H1 (cell line): ENCODE results near the gene C1QTNF1. TPM values are rescaled to one million over a fixed set of nuclear protein-coding genes. Genes with fewer than 3 reads are reported as not detected.

Experiments
- CTCF ChIA-PET: fragments of 300-600 bp; sonication (Branson Sonifier 250); formaldehyde crosslinking; loops from one replicate; lab custom pipeline; 2021; ENCODE audit not compliant: partially characterized antibody; lab: Charles Lee
- POLR2A ChIA-PET: fragments of 300-600 bp; sonication (Branson Sonifier 250); formaldehyde crosslinking; loops from one replicate; lab custom pipeline; 2021; ENCODE audit warnings: inconsistent platforms; ENCODE audit not compliant: partially characterized antibody; lab: Charles Lee
- DNase-seq, 2 experiments: peaks; one replicate each; pipeline versions ENCODE4 v3.0.0 to v3.0.0-alpha.2; 2010 to 2022; ENCODE audit warnings: low spot score in 2 of 2, low read depth in 1 of 2, mixed read lengths in 1 of 2
- FAIRE-seq: peaks from 2 replicates; lab custom pipeline; 2011; peaks lifted over from hg19 to GRCh38; lab: Jason Lieb, UNC
- H2AFZ ChIP-seq: 2 replicates; pipeline ENCODE4 v1.8.1; 2012; ENCODE audit warnings: low read length, inconsistent platforms
- H2AK5ac ChIP-seq: 2 replicates; pipeline ENCODE4 v1.6.1; 2013; ENCODE audit warnings: low read depth, low read length
- H2BK120ac ChIP-seq: replicated peaks from 2 replicates; pipeline ENCODE3; 2013; ENCODE audit warnings: low read depth, low read length, inconsistent platforms
- H2BK12ac ChIP-seq: 2 replicates; pipeline ENCODE4 v1.6.1; 2013; ENCODE audit warnings: low read depth, low read length
- H2BK15ac ChIP-seq: 2 replicates; pipeline ENCODE4 v1.6.1; 2013; ENCODE audit warnings: low read length
- H2BK20ac ChIP-seq: 2 replicates; pipeline ENCODE4 v1.6.1; 2013; ENCODE audit warnings: low read length
- H2BK5ac ChIP-seq: 2 replicates; pipeline ENCODE4 v1.6.1; 2013; ENCODE audit warnings: low read depth, low read length
- H3K14ac ChIP-seq: 2 replicates; pipeline ENCODE4 v1.6.1; 2013; ENCODE audit warnings: inconsistent platforms; ENCODE audit not compliant: insufficient read length
- H3K18ac ChIP-seq: 2 replicates; pipeline ENCODE4 v1.6.1; 2013; ENCODE audit warnings: low read length; ENCODE audit errors: extremely low read depth
- H3K23ac ChIP-seq: 2 replicates; pipeline ENCODE4 v1.6.1; 2013; ENCODE audit warnings: inconsistent platforms; ENCODE audit not compliant: insufficient read length
- H3K23me2 ChIP-seq: 2 replicates; pipeline ENCODE4 v1.6.1; 2013; ENCODE audit warnings: low read depth, low read length
- H3K27ac ChIP-seq: 2 replicates; pipeline ENCODE4 v1.6.1; 2011; ENCODE audit warnings: low read depth, low read length, inconsistent platforms
- H3K27me3 ChIP-seq, 4 experiments: replicated peaks in 1 of 4; 1 replicate in 1 of 4; 2 replicates in 3 of 4; pipeline versions ENCODE4 v1.6.1 to v1.8.1; 2011 to 2013; ENCODE audit warnings: low read length in 3 of 4, mild to moderate bottlenecking in 3 of 4, inconsistent platforms in 2 of 4, mixed read lengths in 2 of 4, moderate library complexity in 1 of 4; ENCODE audit not compliant: control insufficient read depth in 3 of 4, insufficient read depth in 3 of 4; ENCODE audit errors: extremely low read depth in 1 of 4
- H3K36me3 ChIP-seq, 4 experiments: 2 replicates each; pipeline versions ENCODE4 v1.6.1 to v1.8.1; 2011 to 2013; ENCODE audit warnings: mild to moderate bottlenecking in 4 of 4, low read length in 3 of 4, moderate library complexity in 2 of 4, control low read depth in 1 of 4, inconsistent platforms in 1 of 4; ENCODE audit not compliant: insufficient read depth in 4 of 4, control insufficient read depth in 2 of 4
- H3K4ac ChIP-seq: replicated peaks from 2 replicates; pipeline ENCODE3; 2013; ENCODE audit warnings: low read length, low read depth, mixed read lengths, inconsistent platforms; ENCODE audit not compliant: insufficient read length
- H3K4me1 ChIP-seq, 4 experiments: replicated peaks in 1 of 4; 1 replicate in 1 of 4; 2 replicates in 3 of 4; pipeline versions ENCODE4 v1.6.1 to v1.8.1; 2011 to 2013; ENCODE audit warnings: low read length in 3 of 4, inconsistent platforms in 2 of 4, mixed read lengths in 1 of 4; ENCODE audit not compliant: insufficient read depth in 4 of 4, control insufficient read depth in 3 of 4
- H3K4me2 ChIP-seq, 2 experiments: 2 replicates each; pipeline versions ENCODE4 v1.6.1 to v1.8.1; 2011 to 2013; ENCODE audit warnings: low read depth in 2 of 2, low read length in 2 of 2, control low read depth in 1 of 2, inconsistent platforms in 1 of 2, mild to moderate bottlenecking in 1 of 2; ENCODE audit not compliant: insufficient read depth in 1 of 2
- H3K4me3 ChIP-seq, 4 experiments: fragments of 200-600, 300-600 bp in 1 of 4; sonication (generic), shearing (Covaris generic), sonication (Bioruptor Twin) in 1 of 4; 2 replicates each; pipeline versions ENCODE4 v1.5.1 to v1.8.1; 2011 to 2016; ENCODE audit warnings: low read length in 4 of 4, low read depth in 3 of 4, control low read depth in 2 of 4, inconsistent platforms in 2 of 4, mild to moderate bottlenecking in 2 of 4, mixed read lengths in 1 of 4, moderate library complexity in 1 of 4; ENCODE audit not compliant: insufficient read depth in 2 of 4; ENCODE audit errors: extremely low read depth in 1 of 4
- H3K56ac ChIP-seq: replicated peaks from 2 replicates; pipeline ENCODE3; 2013; ENCODE audit warnings: low read depth, mild to moderate bottlenecking, mixed read lengths, low read length, inconsistent platforms; ENCODE audit not compliant: insufficient read length
- H3K79me1 ChIP-seq: 2 replicates; pipeline ENCODE4 v1.6.1; 2013; ENCODE audit warnings: low read depth, low read length, control low read depth
- H3K79me2 ChIP-seq, 2 experiments: 2 replicates each; pipeline versions ENCODE4 v1.6.1 to v1.8.1; 2012 to 2013; ENCODE audit warnings: low read length in 2 of 2, mild to moderate bottlenecking in 2 of 2, inconsistent platforms in 1 of 2; ENCODE audit not compliant: insufficient read depth in 2 of 2, control insufficient read depth in 1 of 2
- H3K9ac ChIP-seq, 4 experiments: replicated peaks in 1 of 4; 1 replicate in 1 of 4; 2 replicates in 3 of 4; pipeline versions ENCODE4 v1.6.1 to v1.8.1; 2011 to 2013; ENCODE audit warnings: low read depth in 3 of 4, low read length in 3 of 4, control low read depth in 2 of 4, mild to moderate bottlenecking in 2 of 4, moderate library complexity in 2 of 4, inconsistent platforms in 1 of 4; ENCODE audit errors: extremely low read depth in 1 of 4
- H3K9me3 ChIP-seq, 2 experiments: 2 replicates each; pipeline versions ENCODE4 v1.6.1 to v1.8.1; 2012 to 2013; ENCODE audit warnings: mild to moderate bottlenecking in 2 of 2, moderate library complexity in 2 of 2, control low read depth in 1 of 2, inconsistent platforms in 1 of 2, low read depth in 1 of 2, low read length in 1 of 2, mixed read lengths in 1 of 2; ENCODE audit not compliant: insufficient read depth in 2 of 2
- H4K20me1 ChIP-seq, 2 experiments: replicated peaks in 1 of 2; 2 replicates each; pipeline versions ENCODE3 to v1.8.1; 2011 to 2013; ENCODE audit warnings: inconsistent platforms in 2 of 2, low read length in 2 of 2, mild to moderate bottlenecking in 1 of 2; ENCODE audit not compliant: insufficient read depth in 2 of 2, control insufficient read depth in 1 of 2
- H4K5ac ChIP-seq: 2 replicates; pipeline ENCODE4 v1.6.1; 2013; ENCODE audit warnings: low read length, low read depth, mixed read lengths, inconsistent platforms; ENCODE audit not compliant: insufficient read length
- H4K8ac ChIP-seq: 2 replicates; pipeline ENCODE4 v1.8.0; 2013; ENCODE audit warnings: mild to moderate bottlenecking, moderate library complexity, low read length, inconsistent platforms; ENCODE audit not compliant: insufficient read depth; ENCODE audit errors: extremely low read depth
- H4K91ac ChIP-seq: replicated peaks from 2 replicates; pipeline ENCODE3; 2013; ENCODE audit warnings: low read length, mixed read lengths, inconsistent platforms; ENCODE audit not compliant: insufficient read length
- CHD1 ChIP-seq: IDR thresholded peaks from 2 replicates; pipeline ENCODE4 v1.6.1; 2012; ENCODE audit warnings: low read depth, low read length, improper control_type of control experiment
- CREB1 ChIP-seq: IDR thresholded peaks from 2 replicates; pipeline ENCODE4 v1.6.1; 2012; ENCODE audit warnings: inconsistent platforms
- CTBP2 ChIP-seq: IDR thresholded peaks from 2 replicates; pipeline ENCODE4 v1.7.0; 2011; ENCODE audit warnings: borderline replicate concordance, mild to moderate bottlenecking, moderate library complexity, mixed read lengths, low read length; ENCODE audit not compliant: insufficient read depth, insufficient read length
- FOSL1 ChIP-seq: IDR thresholded peaks from 2 replicates; pipeline ENCODE4 v1.6.1; 2011; ENCODE audit warnings: mild to moderate bottlenecking, low read depth, low read length, moderate library complexity; ENCODE audit not compliant: insufficient read depth
- HDAC6 ChIP-seq: IDR thresholded peaks from one replicate; pipeline ENCODE4 v1.7.1; 2012; ENCODE audit warnings: low read depth, mild to moderate bottlenecking, inconsistent platforms, low read length, moderate library complexity
- KDM5A ChIP-seq: fragments of 200-600 bp; IDR thresholded peaks from 2 replicates; pipeline ENCODE4 v1.7.1; 2012; ENCODE audit warnings: mild to moderate bottlenecking, low read length, inconsistent platforms, mixed read lengths
- MAX ChIP-seq: IDR thresholded peaks from 2 replicates; pipeline ENCODE4 v1.6.1; 2012; ENCODE audit warnings: inconsistent platforms
- NRF1 ChIP-seq: IDR thresholded peaks from 2 replicates; pipeline ENCODE4 v1.6.1; 2011; ENCODE audit warnings: mild to moderate bottlenecking, low read depth, low read length, improper control_type of control experiment
- POLR2A ChIP-seq, 2 experiments: IDR thresholded peaks; 1 replicate in 1 of 2; 2 replicates in 1 of 2; pipeline ENCODE4 v1.6.1; 2011; ENCODE audit warnings: low read depth in 2 of 2, low read length in 2 of 2, mild to moderate bottlenecking in 2 of 2; ENCODE audit errors: control extremely low read depth in 1 of 2
- RFX5 ChIP-seq: IDR thresholded peaks from 2 replicates; pipeline ENCODE4 v1.6.1; 2011; ENCODE audit warnings: low read depth, low read length, improper control_type of control experiment, borderline replicate concordance
- SIRT6 ChIP-seq: IDR thresholded peaks from one replicate; pipeline ENCODE4 v1.7.1; 2012; ENCODE audit warnings: low read length, inconsistent platforms
- SP4 ChIP-seq: IDR thresholded peaks from 2 replicates; pipeline ENCODE4 v1.6.1; 2012; ENCODE audit warnings: low read length, inconsistent platforms
- TAF7 ChIP-seq: optimal IDR thresholded peaks from 2 replicates; pipeline ENCODE3; 2011; ENCODE audit warnings: low read depth, mild to moderate bottlenecking, inconsistent platforms, low read length, moderate library complexity, borderline replicate concordance
- TCF12 ChIP-seq: IDR thresholded peaks from 2 replicates; pipeline ENCODE4 v1.6.1; 2011; ENCODE audit warnings: low read depth, mild to moderate bottlenecking, low read length
- YY1 ChIP-seq: IDR thresholded peaks from 2 replicates; pipeline ENCODE4 v1.6.1; 2011; ENCODE audit warnings: low read depth, mild to moderate bottlenecking, low read length
- ZNF274 ChIP-seq: IDR thresholded peaks from 2 replicates; pipeline ENCODE4 v1.7.0; 2012; ENCODE audit warnings: low read length, borderline replicate concordance; ENCODE audit errors: extremely low read depth
- WGBS, 2 experiments: shearing (Covaris generic) in 1 of 2; methylation state at CpG; one replicate each; pipeline versions ENCODE4 v1.1.6 to v1.1.7; 2013 to 2015; ENCODE audit warnings: low lambda C conversion rate in 2 of 2, mixed read lengths in 2 of 2, inconsistent platforms in 1 of 2, low coverage in 1 of 2, missing lambda C conversion rate in 1 of 2; ENCODE audit not compliant: insufficient replicate concordance in 2 of 2, insufficient coverage in 1 of 2, insufficient read length in 1 of 2; ENCODE audit errors: extremely low coverage in 1 of 2, missing lambda C conversion rate in 1 of 2; 5-methylcytosine and 5-hydroxymethylcytosine counted together
- polyA plus RNA-seq, 7 experiments: library from polyadenylated mRNA; depleted of rRNA in 3 of 7; stranded (reverse) in 5 of 7; unstranded in 2 of 7; fragments of >200 nt in 5 of 7; fragments of 200-250 nt in 2 of 7; gene quantifications; 1 replicate in 5 of 7; 2 replicates in 1 of 7; 4 replicates in 1 of 7; pipeline versions ENCODE4 v1.2.1 to v1.2.3, GENCODE V29; 2011 to 2013; ENCODE audit warnings: missing spikeins in 2 of 7, mixed read lengths in 2 of 7
- total RNA-seq: library from RNA; stranded (reverse); fragmentation: NEBNext Ultra II Directional; extraction: Animal tissue kit (Norgen Biotek cat#: 25700); gene quantifications from 2 replicates; pipeline ENCODE4 v1.2.1, GENCODE V29; 2021

C1QTNF1 gene
- total and polyA plus RNA-seq, 2 of the 8 experiments (the other 6 are each of a cell fraction or from before 2014, with no cell fraction given): 1.5 to 2.5 TPM

DNA sequence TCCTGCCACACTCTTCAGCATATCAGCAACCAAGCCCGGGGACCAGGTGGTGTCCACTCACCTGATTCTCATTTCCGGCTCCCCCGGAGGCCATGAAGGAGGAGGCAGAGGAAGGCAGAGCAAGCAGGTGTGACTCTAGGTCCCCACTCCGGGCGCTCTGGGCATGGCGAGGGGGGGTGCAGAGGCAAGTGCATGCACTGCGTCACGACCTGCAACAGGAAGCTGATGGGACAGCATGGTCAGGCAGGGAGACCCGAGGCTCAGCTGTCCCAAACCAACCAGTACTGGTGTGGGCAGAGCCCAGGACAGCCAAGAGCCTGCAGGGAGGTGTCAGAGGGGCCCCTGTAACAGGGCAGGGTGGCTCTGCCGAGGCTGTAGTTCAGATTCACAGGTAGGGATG, 48.6 kb downstream of the C1QTNF1 start:
- Histone ChIP-seq H2BK12ac (no peak overlapping the region), H2BK5ac (no peak overlapping the region), H4K8ac (no peak overlapping the region), H3K27me3 (peaks cover 0 to 5% (median 0%) of the 10 kb centered on the region in 4 experiments; a peak in 4 of 7 replicates), H3K23me2 (peaks cover 6% of the 10 kb centered on the region; the same call in 1 of the 2 replicates), H3K4me3 (no peak overlapping the region), H3K14ac (no peak overlapping the region), H3K79me2 (no peaks in the 10 kb centered on the region), H3K9ac (no peak overlapping the region), H4K20me1 (no peaks in the 10 kb centered on the region), H4K5ac (no peak overlapping the region), H2AFZ (no peak overlapping the region), H3K9me3 (no peaks in the 10 kb centered on the region), H3K36me3 (no peaks in the 10 kb centered on the region; a peak in 1 of 8 replicates), H2BK15ac (no peak overlapping the region), H3K4me1 (no peaks in the 10 kb centered on the region), H2BK20ac (no peak overlapping the region), H3K4ac (no peak overlapping the region), H3K4me2 (no peak overlapping the region), H3K27ac (no peak overlapping the region), H3K18ac (no peak overlapping the region), H3K56ac (no peak overlapping the region), H3K79me1 (no peaks in the 10 kb centered on the region), H2AK5ac (no peak overlapping the region), H4K91ac (no peak overlapping the region), H2BK120ac (no peak overlapping the region), H3K23ac (no peak overlapping the region)
- FAIRE-seq: no peak
- DNase-seq: no peak
- 90% methylated on average over 8 of the region's 10 CpGs; no CpG with 5 or more reads in 1 of the 2 experiments for WGBS, 2 experiments
- ChIA-PET CTCF (interaction anchor here (0.6 to 3.2 kb wide), 12 partner anchors 8 to 1293 kb away, joined by 3 to 23 read pairs (median 4); no protein-coding TSS in a partner anchor), POLR2A (interaction anchor here (1.1 kb wide), 2 partner anchors 15 to 92 kb away, joined by 3 to 4 read pairs; partner anchors contain the start of gene LGALS3BP)
- TF ChIP-seq TCF12 (no peak), FOSL1 (no peak), CREB1 (no peak), SP4 (no peak), YY1 (no peak), KDM5A (no peak), CTBP2 (no peak), RFX5 (no peak), HDAC6 (no peak), POLR2A (IDR thresholded peaks at IDR 0.05; ENCODE audit: control extremely low read depth in 1 of 2, low read depth in 2 of 2, low read length in 2 of 2) (no peak), CHD1 (no peak), SIRT6 (no peak), TAF7 (no peak), MAX (no peak), NRF1 (no peak), ZNF274 (no peak)
